ENCODE data around the gene MED9.
A peak's percentile ranks its signal among the peaks of the same experiment; 100 is the strongest.

Gene MED9

DNA sequence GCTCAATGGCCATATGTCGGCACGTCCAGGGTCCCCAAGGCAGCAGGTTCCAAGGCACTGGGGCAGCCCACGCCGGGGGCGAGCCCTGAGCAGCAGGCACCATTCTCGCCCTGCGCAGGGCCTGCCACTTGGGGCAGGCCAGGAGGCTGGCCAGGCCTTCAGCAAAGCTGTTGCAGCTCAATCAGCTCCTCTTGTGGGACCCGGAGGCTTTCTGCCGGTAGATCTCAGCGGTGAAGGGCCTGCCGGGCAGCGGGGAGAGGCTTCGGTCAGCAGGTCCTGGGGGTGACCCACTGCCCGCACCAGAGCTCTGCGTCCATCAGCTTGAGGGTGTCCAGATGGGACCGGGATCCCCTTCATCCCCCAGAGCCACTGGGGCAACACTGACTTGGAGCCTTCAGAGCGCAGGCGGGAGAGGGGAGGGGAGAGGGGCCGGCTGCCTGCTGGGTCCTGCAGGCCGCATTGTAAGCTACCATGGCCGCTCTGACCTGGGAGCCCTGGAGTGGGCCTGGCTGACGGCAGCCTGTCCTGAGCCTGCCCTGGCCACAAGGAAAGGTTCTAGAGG lies 28.9 kb downstream of the MED9 start:
- no peak for DNase-seq

DNA sequence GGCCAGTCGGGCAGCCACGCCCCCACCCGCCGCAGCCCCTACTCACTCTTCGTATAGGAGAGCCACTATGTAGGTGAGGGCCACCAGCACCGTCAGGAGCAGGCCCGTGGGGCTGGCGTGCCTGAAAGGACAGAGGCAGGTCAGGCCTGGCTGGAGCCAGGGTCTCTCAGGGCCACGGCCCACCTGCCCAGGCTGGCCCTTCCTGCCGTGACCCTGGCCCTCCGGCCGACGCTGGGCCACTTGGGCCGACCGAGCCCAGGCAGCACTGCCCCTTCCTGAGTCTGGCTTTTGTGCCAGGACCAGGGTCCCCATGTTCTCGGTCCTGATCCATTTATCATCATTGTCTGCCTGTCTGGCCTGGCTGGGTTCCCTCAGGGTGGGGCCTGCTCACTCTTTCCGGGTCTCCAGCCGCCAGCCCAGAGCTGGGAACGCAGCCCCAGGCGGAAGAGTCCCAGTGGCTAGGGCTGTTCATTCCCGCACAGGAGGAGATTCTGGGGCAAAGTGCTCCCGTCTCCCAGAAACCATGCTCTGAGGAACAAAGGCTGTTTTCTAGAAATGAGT lies 29.5 kb downstream of the MED9 start:
- DNase-seq: peak; percentile 28

DNA sequence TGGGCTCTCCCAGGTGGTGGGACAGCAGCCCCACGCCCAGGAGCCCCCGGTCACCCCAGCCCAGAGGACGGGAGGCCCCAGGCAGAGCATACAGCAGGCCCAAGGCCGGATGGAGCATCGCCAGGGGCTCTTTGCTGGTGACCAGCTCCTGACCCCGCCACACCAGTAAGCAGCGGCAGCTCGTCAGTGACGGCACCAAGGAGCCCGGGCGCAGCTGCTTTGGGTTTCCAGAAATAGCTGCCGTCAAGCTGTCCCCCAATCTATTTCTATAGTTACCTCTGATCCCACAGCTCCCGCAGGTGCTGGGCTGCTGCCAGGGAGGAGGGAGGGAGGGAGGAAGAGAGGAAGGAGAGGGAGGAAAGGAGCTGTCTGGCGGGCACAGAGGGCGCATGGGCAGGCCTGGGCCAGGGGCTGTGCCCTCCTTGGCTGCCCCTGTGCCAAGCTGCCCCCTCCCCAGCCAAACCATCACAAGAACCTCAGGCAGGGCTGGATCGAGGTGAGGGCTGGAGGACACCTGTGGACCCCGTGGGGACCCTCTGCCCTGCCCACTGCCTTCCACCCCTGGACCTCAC lies 30.2 kb downstream of the MED9 start:
- DNase-seq: peak; percentile 24

DNA sequence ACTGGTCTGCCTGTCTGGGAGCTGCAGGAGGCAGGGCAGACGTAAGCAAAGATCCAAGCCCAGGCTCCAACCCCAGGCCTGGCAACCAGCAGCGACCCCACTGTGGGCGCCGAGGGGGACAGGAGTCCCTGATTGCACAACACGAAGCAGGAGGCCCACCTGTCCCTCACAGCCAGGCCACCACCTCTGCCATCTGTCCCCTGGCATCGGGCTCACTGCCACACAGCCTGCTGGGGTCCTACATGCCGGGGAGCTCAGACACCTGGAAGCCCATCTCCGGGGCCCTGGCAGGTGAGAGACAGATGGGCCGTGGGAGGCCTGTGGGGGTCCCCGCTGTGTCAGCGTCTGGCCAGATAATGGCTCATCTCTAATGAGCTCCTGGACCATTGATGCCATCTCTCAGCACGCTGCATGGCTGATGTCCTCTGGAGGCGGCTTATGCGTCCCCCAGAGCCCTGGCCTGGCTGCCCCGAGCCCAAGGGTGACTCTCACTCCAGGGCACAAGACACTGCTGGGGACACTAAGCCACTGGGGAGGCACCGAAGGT lies 30.7 kb downstream of the MED9 start:
- no peak for DNase-seq

DNA sequence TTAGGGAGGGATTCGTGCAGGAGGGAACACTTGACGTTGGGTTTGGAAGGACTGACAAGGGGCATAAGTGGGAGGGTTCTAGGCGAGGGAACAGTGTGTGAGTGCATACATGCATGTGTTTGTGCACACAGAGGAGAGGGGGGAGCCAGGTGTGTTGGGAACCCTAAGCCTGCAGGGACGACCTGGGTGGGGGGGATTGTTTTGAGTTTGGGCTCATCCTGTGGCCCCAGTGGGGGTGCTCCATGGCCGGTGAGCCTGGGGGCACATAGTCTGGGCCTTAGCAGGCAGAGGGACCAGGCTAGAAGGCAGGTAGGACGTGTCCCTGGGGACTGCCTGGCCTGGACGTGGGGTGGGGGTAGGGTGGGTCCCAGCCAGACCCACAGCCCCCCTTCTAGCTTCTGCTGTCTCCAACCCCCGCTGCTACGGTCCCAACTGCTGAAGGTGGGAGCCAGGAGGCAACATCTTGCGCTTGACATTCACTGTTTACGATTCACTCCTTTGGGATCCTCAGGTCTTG lies 31.3 kb downstream of the MED9 start:
- no peak for DNase-seq

DNA sequence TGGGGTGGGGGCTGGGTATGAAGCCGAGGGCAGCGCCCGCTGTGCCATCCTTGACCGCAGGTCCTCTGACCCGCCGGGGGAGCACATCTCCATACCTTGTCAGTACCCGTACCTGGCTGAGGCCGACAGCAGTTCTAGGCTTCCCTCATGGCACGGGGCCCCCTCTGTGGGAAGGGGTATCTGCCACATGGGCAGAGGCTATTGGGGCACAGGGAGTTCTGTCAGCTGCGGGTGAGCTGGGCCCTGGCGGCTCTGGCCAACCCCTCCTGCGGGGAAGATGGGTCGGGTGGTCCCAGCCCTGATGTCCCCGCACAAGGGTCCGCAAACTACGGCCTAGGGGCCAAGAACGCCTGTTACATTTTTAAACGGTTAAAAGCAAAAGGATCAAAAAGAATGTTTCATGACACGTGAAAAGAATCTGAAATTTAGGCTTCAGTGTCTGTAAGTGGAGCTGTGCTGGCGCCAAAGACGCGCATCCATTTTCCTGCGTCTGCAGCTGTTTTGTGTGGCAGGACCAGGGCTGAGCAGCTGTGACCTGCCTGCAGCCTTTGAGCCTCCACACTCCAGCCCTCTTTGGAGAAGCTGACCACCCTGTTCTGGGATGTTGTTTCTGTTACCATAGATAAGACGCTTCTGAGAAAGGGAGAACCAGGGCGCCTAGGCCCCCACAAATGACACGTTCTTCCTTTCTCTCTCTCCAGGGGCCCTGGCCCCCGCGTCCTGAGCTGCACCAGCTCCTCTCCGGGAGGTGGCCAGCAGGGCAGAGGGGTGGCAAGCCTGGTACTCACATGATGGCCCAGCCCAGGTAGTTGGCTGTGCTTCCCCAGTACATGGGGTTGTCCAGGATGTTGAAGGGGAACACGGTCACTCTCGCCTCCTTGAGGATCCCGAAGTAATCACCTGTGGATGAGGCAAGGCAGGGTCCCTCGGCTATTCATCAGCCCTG lies 32.1 kb downstream of the MED9 start:
- no peak for DNase-seq

DNA sequence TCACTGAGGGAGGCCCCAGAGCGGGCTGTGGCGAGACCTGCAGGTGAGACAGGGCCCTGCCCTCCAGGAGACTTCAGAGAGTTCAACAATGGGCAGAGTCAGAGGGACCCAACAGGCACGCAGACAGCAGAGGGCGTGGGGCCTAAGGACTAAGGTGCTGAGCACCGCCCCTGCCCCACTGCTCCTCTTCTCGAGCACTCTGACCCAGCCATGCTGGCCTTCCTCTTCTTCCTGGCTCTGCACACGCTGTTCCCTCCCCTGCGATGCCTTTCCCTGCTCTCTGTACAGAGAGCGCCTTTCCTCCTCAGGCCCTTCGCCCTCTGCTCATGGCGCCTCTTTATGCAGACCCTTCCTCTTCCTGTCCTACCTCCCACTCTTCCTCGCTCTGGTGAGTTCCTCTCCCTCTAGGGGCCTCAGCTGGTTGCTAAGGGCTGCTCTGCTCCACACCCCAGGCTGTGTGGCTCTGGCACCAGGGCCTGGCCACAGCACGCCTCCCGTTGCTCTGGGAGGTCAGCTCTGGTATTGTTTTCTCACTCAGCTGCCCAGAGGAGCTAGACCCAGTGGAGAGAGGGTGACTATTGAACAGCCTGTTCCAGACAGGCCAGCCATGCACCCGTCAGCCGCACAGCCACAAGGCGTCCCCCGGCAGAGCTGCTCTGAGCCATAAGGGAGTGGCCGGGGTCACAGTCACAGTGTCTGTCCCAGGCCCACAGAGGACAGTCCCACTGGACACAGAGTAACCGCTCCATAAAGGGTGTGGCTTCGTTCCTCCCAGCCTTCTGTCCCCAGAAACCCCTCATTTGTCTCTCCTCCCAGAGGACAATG lies 33.0 kb downstream of the MED9 start:
- DNase-seq: no peak

DNA sequence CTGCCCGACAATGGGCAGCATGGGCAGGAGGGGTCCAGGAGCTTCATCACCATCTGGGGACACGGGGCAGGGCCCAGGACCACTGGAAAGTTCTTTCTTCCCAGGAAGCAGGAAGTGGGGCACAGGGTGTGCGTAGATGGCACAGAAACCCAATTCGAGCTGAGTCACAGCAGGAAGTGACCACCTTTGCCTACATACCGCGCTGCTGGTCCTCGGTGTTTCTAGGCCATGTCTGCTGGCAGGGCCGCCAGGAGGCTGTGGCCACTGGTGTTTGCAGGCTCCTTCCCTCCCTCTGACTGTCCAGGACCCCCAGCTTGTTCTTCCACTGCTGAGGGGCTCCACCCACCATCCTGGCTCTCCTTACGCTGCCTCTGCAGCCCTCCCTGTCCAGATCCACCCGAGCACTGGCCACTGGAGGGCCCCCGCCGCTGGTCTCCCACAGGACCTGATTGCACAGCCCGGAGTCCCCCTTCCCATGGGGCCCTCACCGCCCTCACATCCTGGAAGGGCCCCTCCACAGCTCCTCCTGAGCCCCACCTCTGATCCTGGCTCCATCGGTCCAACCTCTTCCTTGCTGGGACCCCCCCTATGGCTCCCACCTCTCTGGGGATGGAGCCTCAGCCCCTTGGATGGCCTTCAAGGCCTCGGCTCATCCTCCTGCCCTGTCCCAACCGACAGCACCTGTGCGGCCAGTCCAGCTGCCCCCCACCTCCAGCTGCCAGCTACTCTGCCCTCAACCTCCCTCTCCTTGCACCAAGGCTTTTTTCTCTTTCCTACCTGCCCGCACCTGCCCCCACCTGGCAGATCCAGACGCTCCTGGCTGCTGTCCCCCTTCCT lies 33.9 kb downstream of the MED9 start:
- no peak for DNase-seq

DNA sequence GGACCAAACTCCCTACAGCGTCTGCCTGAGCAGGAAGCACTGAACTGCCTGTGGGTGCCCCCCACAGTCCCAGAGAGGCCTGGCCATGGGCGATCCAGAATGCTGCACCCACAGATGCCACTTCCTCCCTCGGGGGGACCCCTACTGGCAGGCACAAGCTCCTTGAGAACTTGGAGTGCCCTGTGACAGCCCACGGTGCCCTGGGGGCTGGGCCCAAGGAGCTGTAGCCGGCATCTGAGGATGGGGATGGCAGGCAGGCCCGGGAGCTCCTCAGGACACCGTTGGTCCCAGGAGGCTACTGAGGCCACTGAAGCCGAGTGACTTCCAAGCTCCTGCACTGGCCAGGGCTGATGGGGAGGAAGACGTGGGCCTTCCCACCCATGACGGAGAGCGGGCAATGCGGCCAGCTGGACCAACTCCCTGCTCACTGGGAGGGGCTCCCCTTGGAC lies 34.5 kb downstream of the MED9 start:
- DNase-seq: no peak

DNA sequence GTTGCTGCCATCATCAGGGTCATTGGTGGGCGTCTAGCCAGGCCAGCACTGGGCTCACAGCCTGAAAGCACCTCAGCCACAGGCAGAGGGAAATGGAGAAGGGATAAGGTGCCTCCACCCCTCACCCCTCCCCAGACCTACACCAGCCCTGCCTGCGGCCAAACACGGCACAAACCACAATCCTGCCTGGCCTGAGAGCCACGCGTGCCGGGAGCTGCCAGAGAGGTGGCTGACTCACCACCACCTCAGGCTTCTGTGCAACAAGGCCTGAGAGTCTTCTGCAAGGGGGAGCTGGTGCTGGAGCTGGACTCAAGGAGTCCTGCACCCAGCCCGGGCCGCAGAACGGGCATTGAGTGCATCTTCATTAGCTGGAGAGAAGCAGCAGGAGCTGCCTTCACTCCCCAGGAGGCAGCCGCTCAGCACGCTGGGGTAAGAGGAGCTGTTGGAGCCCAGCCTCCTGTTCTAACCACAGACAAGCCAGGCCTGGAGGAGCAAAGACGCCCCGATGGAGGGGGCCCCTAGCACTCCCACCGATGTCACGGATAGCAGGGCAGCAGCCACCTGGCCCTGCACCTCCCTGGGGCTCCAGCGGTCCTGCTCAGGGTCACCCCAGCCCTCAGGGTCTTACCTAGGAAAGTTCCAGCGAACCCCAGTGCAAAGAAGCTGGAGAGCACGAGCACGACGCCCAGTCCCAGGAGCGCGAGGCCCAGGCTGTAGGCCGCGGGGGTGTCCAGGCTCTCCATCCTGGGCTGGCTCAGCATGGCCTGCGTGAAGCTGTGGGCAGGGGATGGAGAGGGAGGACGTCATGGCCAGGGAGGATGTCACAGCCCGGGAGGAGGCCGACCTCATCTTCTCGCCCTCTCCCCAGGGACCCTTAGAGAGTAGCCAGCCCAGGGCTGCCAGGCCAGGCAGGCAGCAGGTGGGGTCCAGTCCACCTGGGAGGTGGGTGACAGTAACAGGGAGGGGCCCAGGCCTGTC lies 35.4 kb downstream of the MED9 start:
- DNase-seq: no peak

DNA sequence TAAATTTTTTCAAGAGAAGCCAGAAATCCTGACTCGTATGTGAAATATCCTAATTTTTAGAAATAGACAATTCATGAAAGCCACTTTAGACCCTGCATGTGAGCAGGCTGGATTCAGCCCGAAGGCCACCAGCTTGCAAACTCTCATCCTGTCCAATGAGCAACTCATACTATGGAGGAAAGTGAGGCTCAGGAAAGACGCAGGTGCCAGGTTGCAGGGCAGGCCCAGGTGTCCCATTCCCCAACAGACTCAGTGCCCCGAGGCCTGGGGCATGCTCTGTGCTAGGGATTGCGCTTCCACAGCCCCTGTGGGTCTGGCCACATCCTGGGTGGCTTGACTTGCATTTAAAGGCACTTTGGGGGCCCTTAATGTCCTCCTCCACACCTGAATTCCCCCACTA lies 36.1 kb downstream of the MED9 start:
- DNase-seq: no peak

DNA sequence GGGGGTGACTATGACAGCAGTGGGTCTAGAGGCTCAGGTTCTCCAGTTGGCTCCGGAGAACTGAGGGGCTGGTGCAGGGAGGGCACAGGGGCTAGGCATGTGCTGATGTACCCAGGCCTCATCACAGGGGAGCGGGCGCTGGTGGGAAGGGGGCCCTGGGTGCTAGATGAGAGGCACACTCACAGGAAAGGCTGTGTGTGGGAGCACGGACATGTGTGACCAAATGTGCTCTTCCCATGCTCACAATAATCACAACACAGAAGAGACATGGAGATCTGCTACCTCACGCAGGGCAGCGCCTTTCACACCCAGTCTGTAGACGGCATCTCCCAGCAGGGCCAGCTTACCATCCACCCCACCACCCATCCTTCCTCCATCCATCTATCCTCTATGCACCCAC lies 36.8 kb downstream of the MED9 start:
- no peak for DNase-seq

DNA sequence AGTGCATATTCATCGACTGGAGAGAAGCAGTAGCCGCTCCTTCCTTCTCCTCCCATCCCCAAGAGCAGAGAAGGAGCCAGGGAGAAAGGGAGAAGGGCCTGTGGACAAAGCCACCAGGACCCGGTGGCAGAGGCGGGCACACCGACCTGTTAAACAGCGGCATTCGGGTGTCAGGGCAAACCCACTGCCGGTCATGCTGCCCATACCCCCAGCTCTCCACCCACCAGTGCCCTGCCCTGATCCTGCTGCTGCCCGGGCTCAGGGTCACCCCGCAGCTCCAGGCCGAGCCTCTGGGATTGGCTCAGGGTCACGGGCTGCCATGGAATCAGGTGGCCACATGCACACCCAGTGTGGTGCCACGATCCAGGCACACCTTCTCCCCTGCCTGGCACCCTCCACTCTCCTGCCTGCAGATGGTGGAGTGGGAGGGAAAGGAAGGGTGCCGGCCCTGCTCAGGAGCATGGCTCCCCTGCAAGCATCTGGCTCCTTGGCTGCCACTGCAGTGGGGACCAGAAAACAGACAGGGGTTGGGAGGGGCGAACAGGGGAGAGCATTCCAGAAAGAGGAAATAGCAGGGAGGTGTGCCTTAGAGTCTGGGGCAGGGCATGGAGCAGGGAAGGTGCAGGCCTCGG lies 37.7 kb downstream of the MED9 start:
- no peak for DNase-seq

DNA sequence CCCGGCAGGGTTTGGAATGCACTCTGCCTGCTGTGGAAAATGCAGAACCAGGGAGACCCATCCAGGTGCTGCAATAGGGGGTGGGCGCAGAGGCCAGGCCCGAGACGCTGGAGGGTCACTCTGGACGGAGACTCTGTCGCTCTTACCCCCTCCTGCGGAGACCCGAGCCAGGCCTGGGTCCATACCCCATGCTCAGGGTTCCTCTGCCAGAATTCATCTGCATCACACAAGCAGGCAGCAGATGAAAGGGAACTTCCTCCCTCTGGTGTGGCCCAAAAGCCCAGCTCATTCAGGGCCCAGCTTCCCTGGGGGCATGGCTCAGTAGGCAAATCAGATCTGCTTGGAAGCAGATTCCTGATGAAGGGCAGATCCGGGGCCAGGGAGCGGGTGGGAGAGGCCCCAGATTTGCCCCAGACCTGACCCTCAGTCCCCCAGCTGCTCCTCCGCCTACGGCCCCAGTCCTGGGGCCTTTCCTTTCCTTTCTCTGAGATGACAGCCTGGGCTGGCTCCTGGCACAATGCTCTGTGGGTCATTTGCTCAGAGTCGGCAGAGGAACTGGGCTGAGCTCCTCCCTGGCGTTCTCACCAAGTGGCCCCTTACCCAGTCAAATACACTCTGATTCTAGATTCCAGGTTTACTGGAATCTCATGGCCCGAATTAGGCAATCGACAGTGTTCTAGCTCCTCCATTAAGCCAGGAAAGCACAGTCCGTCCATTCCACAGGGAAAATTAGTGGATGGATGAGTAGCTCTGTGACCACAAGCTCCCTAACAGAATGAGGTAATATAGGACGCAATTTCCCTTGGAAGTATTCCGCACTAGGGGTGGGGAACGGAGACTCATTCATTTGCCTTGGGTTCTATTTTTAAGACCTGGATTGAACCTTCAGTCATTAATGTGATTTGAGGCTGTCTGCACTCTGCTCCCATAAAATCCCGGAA lies 38.5 kb downstream of the MED9 start:
- no peak for DNase-seq

DNA sequence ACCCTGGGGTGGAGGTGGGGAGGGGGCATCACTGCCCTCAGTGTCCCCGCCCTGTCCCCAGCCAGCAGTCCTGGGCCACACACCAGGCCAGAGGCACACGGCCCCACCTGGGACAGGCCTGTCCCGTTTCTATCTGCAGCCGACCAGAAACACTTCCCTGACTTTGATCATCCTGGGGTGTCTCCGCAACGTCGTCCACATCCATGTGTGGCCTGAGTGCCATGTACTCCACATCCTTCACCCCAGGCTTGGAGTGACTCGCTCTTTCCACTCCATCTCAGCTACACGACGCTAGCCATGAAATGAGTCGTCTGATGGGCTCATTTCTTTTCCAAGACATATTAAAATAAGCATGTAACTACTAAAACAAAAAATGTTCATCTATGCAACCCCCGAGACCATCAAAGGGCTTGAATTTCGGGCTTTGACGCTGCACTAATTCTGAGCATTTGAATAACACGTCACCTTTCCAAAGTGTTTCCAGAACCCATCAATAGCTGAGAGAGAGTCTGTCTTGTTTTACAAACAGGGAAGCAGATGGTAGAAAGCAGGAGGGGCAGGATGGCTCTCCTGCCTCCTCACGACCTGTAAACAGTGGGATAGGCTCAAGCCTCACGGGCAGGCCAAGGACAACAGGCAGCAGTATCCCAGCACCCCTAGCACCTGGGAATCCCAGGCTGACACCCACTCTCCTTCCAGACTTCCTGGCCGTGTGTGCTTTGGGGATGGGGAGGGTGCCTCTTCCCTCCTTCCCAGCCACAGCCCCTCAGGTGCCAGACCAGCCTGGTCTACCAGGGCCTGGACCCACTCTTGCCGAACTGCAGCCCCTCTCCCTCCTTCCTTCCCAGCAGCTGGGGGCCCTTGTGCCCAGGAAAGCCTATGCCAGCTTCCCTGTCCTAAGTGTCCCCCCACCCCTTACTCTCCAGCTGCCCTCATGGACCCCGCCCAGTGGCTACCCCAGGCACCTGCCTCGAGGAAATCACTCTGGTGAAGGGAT lies 39.4 kb downstream of the MED9 start:
- DNase-seq: no peak

DNA sequence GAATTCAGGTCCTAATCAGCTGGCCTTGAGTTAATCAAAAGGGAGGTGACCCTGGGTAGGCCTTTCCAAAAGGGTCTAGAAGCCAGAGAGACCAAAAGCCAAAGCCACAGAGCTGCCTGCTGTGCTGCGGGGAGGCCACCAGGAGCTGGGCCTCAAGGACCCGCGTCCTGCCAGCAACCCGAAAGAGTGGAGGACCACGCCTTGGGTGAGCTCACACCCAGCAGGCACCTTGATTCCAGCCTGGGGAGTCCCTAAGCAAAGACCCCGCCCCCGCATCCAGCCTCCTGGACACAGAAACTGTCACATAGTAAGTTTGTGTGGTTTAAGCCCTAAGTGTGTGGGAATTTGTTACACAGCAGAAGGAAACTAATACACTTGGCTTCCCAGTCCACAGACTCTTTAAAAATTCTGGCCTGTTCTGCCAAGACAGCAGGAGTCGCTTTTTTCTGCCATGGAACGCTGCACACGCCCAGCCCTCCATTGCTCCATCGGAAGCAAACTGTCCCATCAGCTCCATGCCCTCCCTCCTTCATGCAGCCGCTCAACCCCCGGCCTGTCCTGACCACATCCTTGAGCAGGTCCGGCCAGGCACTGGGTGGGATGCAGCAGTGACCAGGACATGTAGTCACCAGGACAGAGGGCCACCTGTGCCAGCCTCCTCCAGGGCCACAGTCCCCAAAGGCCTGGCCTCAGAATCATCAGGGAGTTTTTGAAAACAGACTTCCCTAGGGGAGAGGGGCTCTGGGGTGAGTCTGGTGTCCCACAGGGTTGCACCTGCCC lies 40.3 kb downstream of the MED9 start:
- no peak for DNase-seq
